Fibroblast of upper back skin (primary cell): Measurements from ENCODE around the gene PCBP3.

Experiments
- DNase-seq: peaks from one replicate; pipeline ENCODE4 v3.0.0-alpha.2; 2013

Gene PCBP3

GRCh38 chr21:45899317-45900033 lies 255.9 kb downstream of the PCBP3 start:
- no peak for DNase-seq

DNA sequence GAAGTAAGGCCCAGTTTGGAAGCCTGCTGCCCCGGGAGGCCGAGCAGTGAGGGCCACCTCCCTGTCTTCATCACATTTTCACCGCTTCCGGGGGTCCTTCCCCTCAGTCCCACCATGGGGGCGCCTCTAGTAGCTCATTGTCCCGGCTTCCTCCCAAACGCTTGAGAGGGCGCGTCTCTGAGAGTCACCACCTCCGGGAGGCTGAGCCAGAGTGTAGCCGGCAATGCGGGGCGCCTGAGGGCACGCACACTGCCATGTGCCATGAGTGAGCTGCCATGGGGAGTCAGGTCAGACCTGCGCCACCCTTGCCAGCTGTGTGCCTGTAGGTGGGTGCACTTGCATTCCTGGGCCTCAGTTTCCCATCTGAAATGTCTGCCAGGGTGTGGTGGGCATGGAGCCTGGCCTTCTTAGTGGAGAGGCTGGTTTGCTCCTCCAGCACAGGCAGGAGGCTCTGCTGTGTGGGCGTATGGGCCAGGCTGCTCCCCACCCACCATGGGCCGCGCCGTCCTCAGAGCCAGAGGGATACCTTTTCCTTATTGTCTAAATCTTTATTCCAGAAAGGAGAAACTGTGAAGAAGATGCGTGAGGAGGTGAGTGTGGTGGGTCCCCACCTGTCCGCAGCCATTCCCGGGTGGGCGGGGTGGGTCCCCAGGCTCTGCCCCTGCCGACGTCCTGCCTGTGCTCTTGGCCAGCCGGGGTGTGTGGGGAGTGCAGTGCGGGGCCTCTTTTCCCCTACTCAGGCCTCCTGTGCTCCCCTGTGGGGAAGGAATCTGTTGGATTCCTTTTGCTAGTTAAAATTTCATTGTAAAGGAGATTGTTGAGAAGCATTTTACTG lies 256.7 kb downstream of the PCBP3 start:
- DNase-seq, result no peak

GRCh38 chr21:45901061-45901690 lies 257.7 kb downstream of the PCBP3 start:
- DNase-seq, result no peak

DNA sequence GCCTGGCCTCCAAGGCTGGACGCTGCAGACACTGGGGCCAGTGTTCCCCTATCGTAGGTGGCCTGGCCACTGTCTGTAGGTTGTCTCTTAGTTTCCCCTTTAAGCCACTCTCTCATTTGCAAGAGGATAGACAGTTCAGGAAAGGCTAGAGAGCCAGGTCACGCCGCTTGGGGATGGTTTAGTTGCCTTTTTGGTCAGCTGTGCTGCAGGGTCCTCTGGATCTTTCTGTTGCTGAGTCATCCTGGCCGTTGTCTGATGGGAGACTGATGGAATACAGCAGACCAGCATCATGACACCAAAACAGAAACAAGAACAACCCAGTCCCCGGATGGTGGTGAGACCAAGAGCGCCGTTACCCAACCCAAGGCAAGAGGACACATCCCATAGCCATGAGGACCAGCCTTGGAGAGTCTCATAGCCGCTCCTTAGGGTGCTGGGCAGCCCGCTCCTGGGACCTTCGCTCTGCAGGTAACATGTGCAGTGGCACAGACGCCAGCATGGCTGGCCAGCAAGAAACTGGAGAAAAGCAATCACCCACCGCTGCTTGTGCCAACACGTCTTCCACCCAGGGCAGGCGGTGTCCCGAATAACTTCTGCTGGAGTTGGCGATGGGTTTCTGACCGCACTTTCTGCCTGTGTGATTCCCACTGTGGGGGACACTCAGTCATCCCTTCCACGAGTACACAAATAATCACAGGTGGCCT lies 258.9 kb downstream of the PCBP3 start:
- no peak for DNase-seq

DNA sequence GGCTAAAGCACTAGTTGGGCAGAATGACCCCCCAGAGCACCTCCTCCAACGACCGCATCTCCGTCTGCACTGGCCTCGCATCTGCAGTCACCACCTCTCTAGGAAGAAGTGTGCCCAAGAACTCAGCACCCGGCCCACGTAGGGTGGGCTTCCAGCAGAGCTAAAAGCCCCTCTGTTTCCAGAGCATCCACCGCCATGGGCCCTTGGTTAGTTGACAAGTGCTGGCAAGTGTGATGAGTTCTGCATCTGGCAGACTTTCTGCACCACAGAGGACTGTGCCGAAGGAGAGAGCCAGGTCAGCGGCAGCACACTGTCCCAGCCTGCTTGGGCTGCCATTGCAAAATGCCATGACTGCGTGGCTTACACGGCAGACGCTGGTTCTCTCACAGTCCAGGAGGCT lies 261.7 kb downstream of the PCBP3 start:
- no peak for DNase-seq

DNA sequence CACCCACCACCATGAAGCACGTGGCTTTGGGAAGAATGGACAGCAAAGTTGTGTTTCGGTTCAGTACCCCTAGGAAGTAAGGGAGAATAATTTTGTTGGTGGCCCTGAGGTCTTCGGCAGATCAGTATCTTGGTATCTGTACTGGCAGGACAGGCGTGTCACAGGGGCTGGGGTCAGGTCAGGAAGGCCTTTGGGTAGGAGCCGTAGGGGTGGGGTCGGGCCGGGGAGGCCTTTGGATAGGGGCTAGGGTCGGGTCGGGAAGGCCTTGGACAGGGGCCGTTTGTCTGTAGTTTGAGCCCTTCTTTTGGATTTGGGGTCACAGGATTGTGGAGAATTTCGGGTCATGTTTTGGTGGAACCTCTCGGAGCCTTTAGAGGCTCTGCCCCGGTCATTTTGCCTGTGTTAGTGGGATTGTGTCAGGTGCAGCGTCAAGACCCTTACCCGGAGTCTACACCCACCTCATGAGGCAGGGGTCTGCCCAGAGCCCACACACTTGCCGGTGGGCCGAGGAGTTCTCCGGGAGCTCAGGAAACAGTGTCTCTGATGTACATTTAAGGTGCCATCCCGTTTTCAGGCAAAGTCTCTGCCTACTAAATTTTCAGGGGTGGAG lies 262.8 kb downstream of the PCBP3 start:
- DNase-seq, result no peak

- DNase-seq, result no peak
These were observed 263.3 kb downstream of the PCBP3 start for GRCh38 chr21:45906859-45907258.

GRCh38 chr21:45908536-45909237 lies 265.2 kb downstream of the PCBP3 start:
- DNase-seq, result no peak

GRCh38 chr21:45909238-45909988 lies 265.9 kb downstream of the PCBP3 start:
- DNase-seq, result no peak

DNA sequence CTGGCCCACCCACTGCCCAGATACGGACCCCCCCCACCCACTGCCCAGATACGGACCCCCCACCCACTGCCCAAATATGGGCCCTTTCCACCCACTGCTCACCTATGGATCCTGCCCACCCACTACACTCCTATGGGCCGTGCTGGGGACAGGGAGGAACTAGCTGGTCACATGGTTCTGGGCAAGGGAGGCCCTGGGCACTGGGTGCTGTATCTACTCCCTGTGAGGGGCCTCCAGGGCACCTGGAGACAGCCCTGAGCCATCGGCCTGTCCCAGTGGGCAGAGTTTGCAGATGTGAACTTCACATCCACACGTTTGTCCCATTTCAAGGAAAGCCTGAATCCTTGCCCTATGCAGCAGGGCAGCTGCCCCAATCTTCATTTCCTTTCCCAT lies 266.6 kb downstream of the PCBP3 start:
- no peak for DNase-seq

DNA sequence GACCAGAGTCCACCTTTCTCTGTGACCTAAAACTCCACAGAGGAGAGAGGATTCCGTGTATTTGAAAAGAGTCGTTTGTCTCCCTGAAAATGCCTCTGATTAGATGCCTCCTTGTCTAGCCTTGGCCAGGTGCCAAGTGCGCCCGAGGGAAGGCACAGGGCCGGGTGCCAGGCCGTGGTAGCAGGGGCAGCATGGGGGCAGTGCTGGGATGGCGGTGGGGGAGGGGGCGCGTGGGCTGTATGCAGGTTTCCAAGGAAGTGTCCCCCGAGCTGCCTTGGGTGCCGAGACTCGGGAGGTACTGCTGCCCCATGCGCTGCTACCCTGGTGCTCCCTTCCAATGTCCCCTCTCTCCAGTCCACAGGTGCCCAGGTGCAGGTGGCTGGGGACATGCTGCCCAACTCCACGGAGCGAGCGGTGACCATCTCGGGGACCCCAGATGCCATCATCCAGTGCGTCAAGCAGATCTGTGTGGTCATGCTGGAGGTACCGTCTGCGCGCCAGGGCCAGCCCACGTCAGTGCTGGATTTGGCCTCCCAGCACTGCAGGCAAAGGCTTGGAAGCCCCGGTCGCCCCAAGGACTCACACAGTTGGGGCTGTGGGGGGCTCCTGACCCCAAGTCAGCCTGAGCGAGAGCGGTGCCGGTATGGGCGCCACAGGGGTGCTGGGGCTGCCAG lies 267.2 kb downstream of the PCBP3 start:
- no peak for DNase-seq

- DNase-seq, result no peak
These were observed 268.3 kb downstream of the PCBP3 start for GRCh38 chr21:45911806-45912325.

GRCh38 chr21:45912611-45913417 lies 269.3 kb downstream of the PCBP3 start:
- DNase-seq, result no peak

GRCh38 chr21:45913418-45913765 lies 269.9 kb downstream of the PCBP3 start:
- DNase-seq, result no peak

DNA sequence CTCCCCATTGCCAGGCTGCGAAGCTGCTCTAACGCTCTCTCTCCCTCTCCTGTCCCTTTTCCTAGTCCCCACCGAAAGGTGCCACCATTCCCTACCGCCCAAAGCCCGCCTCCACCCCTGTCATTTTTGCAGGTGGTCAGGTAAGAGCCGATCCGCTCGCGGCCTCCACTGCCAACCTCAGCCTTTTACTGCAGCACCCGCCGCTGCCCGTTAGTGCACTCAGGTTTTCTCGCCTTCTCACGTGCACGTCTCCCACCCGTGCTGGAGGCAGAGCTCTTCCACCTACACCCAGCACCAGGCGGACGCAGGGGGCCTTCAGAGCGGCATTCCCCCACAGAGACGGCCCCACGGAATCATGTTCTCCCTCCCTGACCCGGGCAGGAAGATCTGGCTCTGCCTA lies 270.4 kb downstream of the PCBP3 start:
- DNase-seq, result no peak

GRCh38 chr21:45914321-45914845 lies 270.9 kb downstream of the PCBP3 start:
- no peak for DNase-seq

DNA sequence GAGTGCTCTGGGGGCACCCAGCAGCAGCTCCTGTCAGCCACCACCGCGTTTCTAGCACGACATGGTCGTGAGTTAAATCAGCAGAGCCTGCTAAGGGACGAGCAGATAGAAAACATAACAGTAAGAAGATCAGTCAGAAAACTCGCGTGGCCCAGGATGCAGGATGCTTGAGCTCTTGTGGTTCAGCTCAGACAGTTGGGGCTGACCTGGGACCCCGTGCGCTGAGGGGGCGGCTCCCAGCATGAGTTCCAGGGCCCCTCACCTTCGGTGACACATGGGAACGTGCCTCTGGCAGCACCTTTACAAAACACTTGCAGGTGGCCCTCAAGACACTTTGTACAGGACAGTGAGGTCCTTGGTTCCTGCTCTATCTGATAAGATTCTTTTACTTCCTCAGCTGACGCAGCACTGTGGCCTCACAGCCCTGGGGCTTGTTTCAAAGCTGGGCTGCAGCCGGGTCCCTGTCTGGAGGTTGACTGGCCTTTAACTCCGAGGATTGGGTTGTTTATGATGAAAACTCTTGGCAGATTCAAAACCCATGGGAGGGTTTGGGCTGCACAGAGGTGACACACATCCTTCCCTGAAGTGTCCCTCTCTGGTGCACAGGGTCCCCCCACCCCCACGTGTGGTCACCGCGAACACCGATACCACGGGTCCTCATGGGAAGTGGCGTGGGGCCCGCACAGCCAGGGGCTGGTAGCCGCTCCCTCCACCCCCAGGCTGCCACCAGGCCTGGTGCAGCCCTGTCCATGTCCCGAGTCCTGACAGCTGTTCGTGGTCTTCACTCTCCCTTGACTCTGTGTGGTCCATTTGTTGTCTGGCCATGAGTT lies 272.7 kb downstream of the PCBP3 start:
- DNase-seq, result no peak

DNA sequence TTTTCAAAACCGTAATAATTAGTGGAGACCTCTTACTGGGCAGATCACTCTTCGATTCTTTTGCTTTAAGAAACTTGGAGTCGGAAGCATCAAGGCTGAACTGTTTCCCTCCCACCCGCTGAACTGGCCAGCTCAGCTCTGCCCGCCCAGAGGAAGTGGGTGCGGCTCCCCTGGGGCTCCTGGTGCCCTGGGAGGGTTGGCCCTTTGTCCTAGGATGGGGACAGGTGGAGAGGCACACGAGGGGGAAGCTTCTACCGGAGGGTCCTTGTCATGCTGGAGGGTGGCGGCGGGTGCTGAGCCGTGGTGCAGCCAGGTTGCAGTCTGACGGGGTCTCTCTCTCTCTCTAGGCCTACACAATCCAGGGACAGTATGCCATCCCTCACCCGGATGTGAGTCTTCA lies 273.7 kb downstream of the PCBP3 start:
- no peak for DNase-seq

DNA sequence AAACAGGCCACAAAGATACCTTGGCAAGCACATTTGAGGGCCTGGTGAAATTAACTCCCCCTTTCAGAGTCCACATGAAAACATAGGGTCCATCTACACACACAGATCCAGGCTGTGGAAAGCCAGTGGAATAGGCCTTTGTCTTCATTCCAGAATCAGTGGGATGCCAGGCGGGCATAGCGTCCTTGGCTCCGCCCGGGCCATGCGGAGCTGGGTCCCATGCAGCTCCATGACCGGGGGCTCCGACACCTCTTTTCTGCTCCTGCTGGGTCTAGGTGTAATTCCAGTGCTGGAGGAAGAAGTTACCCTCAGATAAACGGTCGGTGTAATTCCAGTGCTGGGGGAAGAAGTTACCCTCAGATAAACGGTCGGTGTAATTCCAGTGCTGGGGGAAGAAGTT lies 274.5 kb downstream of the PCBP3 start:
- DNase-seq, result no peak
